DND-41 (cell line): Measurements from ENCODE around the gene TLX3.

ENCODE experiments used
- EZH2 ChIP-seq: IDR thresholded peaks from 3 replicates; pipeline ENCODE4 v1.6.1; 2012; ENCODE audit warnings: borderline replicate concordance, low read depth, mild to moderate bottlenecking, moderate library complexity, low read length, inconsistent platforms; ENCODE audit not compliant: severe bottlenecking
- TF ChIP-seq, protein P1 (sequence below): IDR thresholded peaks from 2 replicates; pipeline ENCODE4 v1.5.1; 2012; ENCODE audit warnings: borderline replicate concordance, low read length, moderate library complexity, mild to moderate bottlenecking; ENCODE audit not compliant: poor library complexity, severe bottlenecking; ENCODE audit errors: extremely low read depth

DNA sequence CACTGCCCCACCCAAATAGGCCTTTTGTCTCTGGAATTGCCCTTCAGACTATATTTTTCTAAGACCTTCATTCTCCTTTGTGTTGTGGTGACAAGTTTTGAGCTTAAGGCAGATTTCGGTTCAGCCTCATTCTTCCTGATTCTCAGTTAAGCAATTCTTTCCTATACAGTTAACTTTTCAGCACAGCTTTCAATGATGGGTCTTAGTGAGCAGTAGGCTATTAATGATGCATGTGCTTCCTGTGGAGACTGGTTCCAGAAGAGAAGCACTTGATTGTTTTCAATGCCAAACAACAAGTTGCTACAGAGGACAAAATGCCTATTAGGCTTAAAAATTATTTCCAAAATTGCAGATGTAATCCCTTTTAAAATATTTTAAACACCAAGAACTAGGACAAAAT is 47.7 kb upstream of the TLX3 start:
- TF ChIP-seq, protein P1, sequence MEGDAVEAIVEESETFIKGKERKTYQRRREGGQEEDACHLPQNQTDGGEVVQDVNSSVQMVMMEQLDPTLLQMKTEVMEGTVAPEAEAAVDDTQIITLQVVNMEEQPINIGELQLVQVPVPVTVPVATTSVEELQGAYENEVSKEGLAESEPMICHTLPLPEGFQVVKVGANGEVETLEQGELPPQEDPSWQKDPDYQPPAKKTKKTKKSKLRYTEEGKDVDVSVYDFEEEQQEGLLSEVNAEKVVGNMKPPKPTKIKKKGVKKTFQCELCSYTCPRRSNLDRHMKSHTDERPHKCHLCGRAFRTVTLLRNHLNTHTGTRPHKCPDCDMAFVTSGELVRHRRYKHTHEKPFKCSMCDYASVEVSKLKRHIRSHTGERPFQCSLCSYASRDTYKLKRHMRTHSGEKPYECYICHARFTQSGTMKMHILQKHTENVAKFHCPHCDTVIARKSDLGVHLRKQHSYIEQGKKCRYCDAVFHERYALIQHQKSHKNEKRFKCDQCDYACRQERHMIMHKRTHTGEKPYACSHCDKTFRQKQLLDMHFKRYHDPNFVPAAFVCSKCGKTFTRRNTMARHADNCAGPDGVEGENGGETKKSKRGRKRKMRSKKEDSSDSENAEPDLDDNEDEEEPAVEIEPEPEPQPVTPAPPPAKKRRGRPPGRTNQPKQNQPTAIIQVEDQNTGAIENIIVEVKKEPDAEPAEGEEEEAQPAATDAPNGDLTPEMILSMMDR = no peak
- TF ChIP-seq EZH2 = no peak
